Upper lobe of left lung (tissue), 6 donors: ENCODE data around the gene LYSET. TPM values are rescaled to one million over a fixed set of nuclear protein-coding genes. Genes with fewer than 3 reads are reported as not detected.
"Not testable (repeated sequence)": the region's sequence is repeated elsewhere in the genome, so short reads cannot be mapped to it uniquely, and the experiment has no call there.

Experiments used
- ATAC-seq, 2 donors: fragments of 200-7000 bp; cut with Tn5 transposase; one replicate each; pipeline ENCODE4 v1.9.1; 2022; ENCODE audit warnings: mild to moderate bottlenecking in 2 of 2, moderate library complexity in 2 of 2; ENCODE audit not compliant: low FRiP score in 2 of 2
- DNase-seq, 2 donors: peaks; one replicate each; pipeline ENCODE4 v3.0.0-alpha.2; 2019 to 2020
- H3K27ac ChIP-seq, 4 donors: fragments of 200-600 bp; sonication (generic); one replicate each; pipeline ENCODE4 v1.5.1; 2016 to 2019
- H3K27me3 ChIP-seq, 4 donors: fragments of 200-600 bp; sonication (generic); one replicate each; pipeline ENCODE4 v1.5.1; 2017 to 2019
- H3K36me3 ChIP-seq, 4 donors: fragments of 200-600 bp; sonication (generic); one replicate each; pipeline ENCODE4 v1.5.1; 2016 to 2019
- H3K4me1 ChIP-seq, 4 donors: fragments of 200-600 bp; sonication (generic); one replicate each; pipeline ENCODE4 v1.5.1; 2018 to 2019
- H3K4me3 ChIP-seq, 4 donors: fragments of 200-600 bp; sonication (generic); one replicate each; pipeline ENCODE4 v1.5.1; 2017 to 2019; ENCODE audit warnings: mild to moderate bottlenecking in 2 of 4, moderate library complexity in 1 of 4
- H3K9me3 ChIP-seq, 4 donors: fragments of 200-600 bp; sonication (generic); one replicate each; pipeline ENCODE4 v1.5.1; 2018 to 2019
- CTCF ChIP-seq, 6 experiments: fragments of 450-650 bp in 4 of 6; fragments of 200-600 bp in 2 of 6; sonication (generic) in 2 of 6; IDR thresholded peaks; one replicate each; pipeline ENCODE4 v1.5.1; 2016 to 2019; ENCODE audit warnings: antibody characterized with exemption in 6 of 6
- EP300 ChIP-seq, 4 donors: sonication (generic); formaldehyde crosslinking; IDR thresholded peaks; one replicate each; pipeline ENCODE4 v1.5.1; 2017; ENCODE audit warnings: antibody characterized with exemption in 4 of 4, control low read depth in 2 of 4
- POLR2A ChIP-seq, 4 donors: fragments of 450-650 bp; IDR thresholded peaks; one replicate each; pipeline ENCODE4 v1.5.1; 2016 to 2017; ENCODE audit warnings: antibody characterized with exemption in 4 of 4, mild to moderate bottlenecking in 2 of 4
- POLR2AphosphoS5 ChIP-seq, 2 donors: sonication (generic); formaldehyde crosslinking; IDR thresholded peaks; one replicate each; pipeline ENCODE4 v1.5.1; 2017; ENCODE audit warnings: antibody characterized with exemption in 2 of 2
- WGBS, 2 donors: methylation state at CpG; one replicate each; pipeline ENCODE4 v1.1.5; 2017 to 2018; 5-methylcytosine and 5-hydroxymethylcytosine counted together
- total RNA-seq, 6 donors: library from RNA; depleted of rRNA in 4 of 6; stranded (reverse); fragments of >200 nt in 4 of 6; gene quantifications; one replicate each; pipeline versions ENCODE4 v1.1.0 to v1.2.1, GENCODE V29; 2016 to 2021
- donor health status: DM: no; HTN: no; CAD: no; lungs with moderate emphysema.
- donor health status: DM: no; HTN: yes; CAD: no; lungs with severe emphysema.

The LYSET gene
- total RNA-seq, 6 donors from 2014 or later = 2.6 to 32.1 (median 18.0) TPM

- DNase-seq = no peak
- TF ChIP-seq CTCF (IDR thresholded peaks at IDR 0.05) (no peak), POLR2A (IDR thresholded peaks at IDR 0.05) (no peak), EP300 (IDR thresholded peaks at IDR 0.05) (no peak), POLR2AphosphoS5 (IDR thresholded peaks at IDR 0.05) (no peak)
These were observed 21.6 kb upstream of the LYSET start for GRCh38 chr14:93163564-93163963.

GRCh38 chr14:93165271-93166265, 19.5 kb upstream of the LYSET start:
- not testable (repeated sequence) for DNase-seq, H3K4me1 ChIP-seq, ATAC-seq, H3K9me3 ChIP-seq, H3K27ac ChIP-seq, H3K36me3 ChIP-seq, H3K4me3 ChIP-seq, H3K27me3 ChIP-seq
- 87 to 89% methylated on average over 20 to 26 of the region's 26 CpGs for WGBS, 2 donors

More at GRCh38 chr14:93163564-93163963, 21.6 kb upstream of the LYSET start:
- Histone ChIP-seq H3K4me3 (no peak overlapping the region), H3K27me3 (no peaks in the 10 kb centered on the region), H3K27ac (no peak overlapping the region), H3K9me3 (no peaks in the 10 kb centered on the region), H3K4me1 (no peaks in the 10 kb centered on the region), H3K36me3 (no peaks in the 10 kb centered on the region)
- ATAC-seq = no peak
- 67 to 73% methylated on average over 5 of the region's 5 CpGs for WGBS, 2 donors

GRCh38 chr14:93168610-93169009, 16.5 kb upstream of the LYSET start:
- not testable (repeated sequence) for H3K4me1 ChIP-seq, H3K27me3 ChIP-seq, H3K4me3 ChIP-seq, H3K9me3 ChIP-seq, H3K27ac ChIP-seq, DNase-seq, H3K36me3 ChIP-seq, ATAC-seq
- 83 to 87% methylated on average over 9 of the region's 9 CpGs for WGBS, 2 donors

- not testable (repeated sequence) for H3K9me3 ChIP-seq, H3K4me1 ChIP-seq, H3K27me3 ChIP-seq, H3K36me3 ChIP-seq, H3K4me3 ChIP-seq, DNase-seq, ATAC-seq, H3K27ac ChIP-seq
- 78 to 88% methylated on average over 5 to 6 of the region's 6 CpGs for WGBS, 2 donors
These were observed 15.5 kb upstream of the LYSET start for GRCh38 chr14:93169619-93170018.

- not testable (repeated sequence) for ATAC-seq, H3K36me3 ChIP-seq, H3K4me1 ChIP-seq, H3K27ac ChIP-seq, H3K9me3 ChIP-seq, H3K4me3 ChIP-seq, H3K27me3 ChIP-seq
- 97 to 100% methylated on average over 11 to 14 of the region's 20 CpGs for WGBS, 2 donors
- peak in 1 of 2 donors; percentile 76 for DNase-seq
These were observed 15.0 kb upstream of the LYSET start for GRCh38 chr14:93170141-93170540.

- Histone ChIP-seq H3K4me3 (no peak overlapping the region), H3K27me3 (no peaks in the 10 kb centered on the region), H3K36me3 (no peaks in the 10 kb centered on the region), H3K9me3 (no peaks in the 10 kb centered on the region), H3K4me1 (no peaks in the 10 kb centered on the region), H3K27ac (no peak overlapping the region)
- DNase-seq = no peak
- WGBS, 2 donors = 80 to 89% methylated on average over 4 of the region's 4 CpGs
- no peak for TF ChIP-seq EP300 (IDR thresholded peaks at IDR 0.05)
- TF ChIP-seq CTCF (IDR thresholded peaks at IDR 0.05) = no peak
- TF ChIP-seq POLR2AphosphoS5 (IDR thresholded peaks at IDR 0.05) = no peak
- TF ChIP-seq POLR2A (IDR thresholded peaks at IDR 0.05) = no peak
- no peak for ATAC-seq
These were observed 13.7 kb upstream of the LYSET start for GRCh38 chr14:93171376-93171775.

- 45 to 55% methylated on average over 9 to 10 of the region's 10 CpGs for WGBS, 2 donors
- Histone ChIP-seq H3K27me3 (no peaks in the 10 kb centered on the region), H3K4me3 (no peak overlapping the region), H3K27ac (no peak overlapping the region), H3K9me3 (no peaks in the 10 kb centered on the region), H3K4me1 (peaks cover 0 to 4% (median 2%) of the 10 kb centered on the region in 4 donors), H3K36me3 (no peaks in the 10 kb centered on the region)
- DNase-seq (no peak), ATAC-seq (peak in 1 of 2 donors; percentile 45)
- TF ChIP-seq POLR2A (IDR thresholded peaks at IDR 0.05) (no peak), CTCF (IDR thresholded peaks at IDR 0.05) (no peak), EP300 (IDR thresholded peaks at IDR 0.05) (no peak), POLR2AphosphoS5 (IDR thresholded peaks at IDR 0.05) (no peak)
These were observed 11.1 kb upstream of the LYSET start for GRCh38 chr14:93173943-93174395.

- H3K27me3 ChIP-seq, H3K4me1 ChIP-seq, H3K36me3 ChIP-seq, H3K27ac ChIP-seq, H3K9me3 ChIP-seq, DNase-seq, H3K4me3 ChIP-seq, ATAC-seq: not testable (repeated sequence)
- WGBS, 2 donors = 83 to 87% methylated on average over 5 of the region's 5 CpGs
These were observed 10.4 kb upstream of the LYSET start for GRCh38 chr14:93174731-93175130.
